Muscle layer of duodenum (tissue), 2 donors: ENCODE results near the gene NAT10.

Experiments
- H3K27ac ChIP-seq: one replicate; pipeline ENCODE4 v1.7.0; 2013; ENCODE audit warnings: mild to moderate bottlenecking, low read length
- H3K27me3 ChIP-seq: one replicate; pipeline ENCODE4 v1.7.0; 2013; ENCODE audit warnings: low read depth, mild to moderate bottlenecking, control low read depth, low read length
- H3K36me3 ChIP-seq, 2 donors: one replicate each; pipeline ENCODE4 v1.7.0; 2013; ENCODE audit warnings: low read length in 2 of 2, control low read depth in 1 of 2, mild to moderate bottlenecking in 1 of 2; ENCODE audit not compliant: insufficient read depth in 2 of 2, control insufficient read depth in 1 of 2
- H3K4me1 ChIP-seq, 2 donors: one replicate each; pipeline ENCODE4 v1.7.0; 2013; ENCODE audit warnings: low read length in 2 of 2, mild to moderate bottlenecking in 2 of 2, control low read depth in 1 of 2, moderate library complexity in 1 of 2; ENCODE audit not compliant: insufficient read depth in 2 of 2, control insufficient read depth in 1 of 2
- H3K4me3 ChIP-seq, 2 donors: one replicate each; pipeline ENCODE4 v1.7.0; 2013; ENCODE audit warnings: low read length in 2 of 2, low read depth in 1 of 2, mild to moderate bottlenecking in 1 of 2
- H3K9me3 ChIP-seq, 2 donors: one replicate each; pipeline ENCODE4 v1.7.0; 2013; ENCODE audit warnings: low read length in 2 of 2, control low read depth in 1 of 2, mild to moderate bottlenecking in 1 of 2; ENCODE audit not compliant: control insufficient read depth in 1 of 2
- donor health status: healthy.

NAT10 gene

DNA sequence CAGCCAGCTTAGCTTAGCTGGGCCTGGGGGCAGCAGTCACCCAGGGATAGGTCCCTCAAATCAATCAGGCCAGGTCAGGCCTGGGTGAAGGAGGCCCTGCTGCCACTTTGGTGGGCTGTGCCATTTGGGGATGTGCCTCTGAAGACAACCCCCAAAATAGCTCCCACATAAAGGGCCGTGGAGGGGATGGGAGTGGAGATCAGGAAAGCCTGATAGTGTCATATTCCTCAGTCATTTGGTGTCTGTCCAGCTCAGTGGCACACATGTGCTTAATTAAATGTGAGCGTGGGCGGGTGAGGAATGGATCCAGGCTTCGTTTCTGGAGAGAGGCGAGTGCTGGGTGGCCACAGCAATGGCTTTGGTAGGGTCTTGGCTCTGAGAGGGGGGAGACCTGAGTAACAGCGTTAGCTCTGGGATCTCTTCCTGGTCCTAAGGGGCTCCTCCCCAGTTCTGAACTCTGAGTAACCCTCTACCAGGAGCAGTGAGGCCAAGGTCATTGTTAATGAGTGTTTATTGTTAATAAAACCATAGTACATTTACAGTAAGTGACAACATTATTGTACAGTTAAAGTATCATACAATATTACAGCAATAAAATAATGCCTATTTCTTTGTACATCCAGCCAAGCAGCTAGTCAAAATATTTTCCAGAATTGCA is 45.2 kb downstream of the NAT10 start:
- Histone ChIP-seq H3K4me1 (peaks cover 0 to 16% of the 10 kb centered on the region in 2 donors), H3K27me3 (no peaks in the 10 kb centered on the region), H3K4me3 (no peak overlapping the region), H3K27ac (no peak overlapping the region), H3K9me3 (no peaks in the 10 kb centered on the region), H3K36me3 (peaks cover 39 to 47% of the 10 kb centered on the region in 2 donors)

DNA sequence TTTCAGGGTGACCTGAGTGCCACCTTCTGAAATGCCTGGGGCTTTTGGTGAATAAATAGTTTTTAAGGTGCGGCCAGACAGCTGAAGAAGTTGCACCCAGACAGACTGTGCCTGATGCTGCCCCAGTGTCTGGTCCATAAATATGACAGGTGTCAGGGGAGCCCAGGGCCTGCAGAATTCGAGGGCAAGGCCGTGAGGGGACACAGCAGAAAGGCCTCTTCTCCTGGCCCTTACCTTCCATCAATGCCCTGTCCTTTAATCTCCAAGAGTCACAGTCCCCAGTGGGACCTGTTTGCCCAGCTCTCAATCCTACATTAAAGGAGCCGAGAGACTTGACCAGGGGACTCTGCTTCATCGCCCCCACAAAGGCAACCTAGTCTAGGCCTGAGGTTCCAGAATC is 45.7 kb downstream of the NAT10 start:
- H3K4me1 ChIP-seq, result peaks cover 0 to 21% of the 10 kb centered on the region in 2 donors

DNA sequence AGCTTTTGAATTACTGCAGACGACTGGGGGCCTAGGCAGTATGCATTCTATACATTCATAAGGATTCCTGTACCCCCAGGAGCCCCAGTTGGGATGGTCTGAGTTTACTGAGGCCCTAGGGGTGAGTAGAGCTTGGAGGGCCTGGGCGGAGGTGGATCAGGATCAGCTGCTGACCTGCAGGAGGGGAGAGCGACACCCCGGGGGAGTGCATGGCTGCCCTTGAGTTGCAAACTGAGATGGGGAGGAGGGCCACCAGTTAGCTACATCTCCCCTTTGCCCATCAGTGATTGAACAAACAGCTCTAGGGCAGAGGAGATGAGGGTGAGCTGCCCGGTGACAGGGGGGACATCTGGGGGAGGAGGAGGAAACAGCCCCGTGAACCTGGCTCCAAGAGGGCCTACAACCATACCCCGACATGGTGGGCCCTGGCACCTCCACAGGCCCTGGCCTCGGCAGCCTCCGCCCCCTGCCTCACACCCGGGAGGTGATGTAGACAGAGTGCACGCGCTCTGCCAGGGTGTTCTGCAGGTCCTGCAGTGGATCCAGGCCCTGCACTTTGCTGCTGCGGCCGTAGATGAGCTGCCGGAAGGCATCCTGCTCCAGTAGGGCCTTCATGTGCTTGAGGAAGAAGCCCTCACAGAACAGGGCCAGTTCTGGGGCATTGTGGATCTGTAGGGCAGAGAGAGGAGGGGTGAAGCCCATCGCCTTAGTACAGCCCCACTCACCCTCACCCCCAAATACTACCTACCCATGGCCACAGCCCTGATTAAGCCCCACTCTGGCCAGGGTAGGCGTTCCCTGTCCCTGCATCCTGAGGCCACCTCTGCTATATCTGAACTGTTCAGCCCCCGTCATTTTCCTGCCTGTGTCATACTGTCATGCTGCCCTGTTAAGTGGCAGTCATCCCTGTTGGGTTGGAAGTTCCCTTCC is 46.8 kb downstream of the NAT10 start:
- H3K27ac ChIP-seq, result no peak overlapping the region
- no peaks in the 10 kb centered on the region for H3K27me3 ChIP-seq
- H3K9me3 ChIP-seq, result no peaks in the 10 kb centered on the region
- H3K4me3 ChIP-seq, result no peak overlapping the region
- peaks cover 0 to 23% of the 10 kb centered on the region in 2 donors for H3K4me1 ChIP-seq
- peaks cover 25 to 32% of the 10 kb centered on the region in 2 donors for H3K36me3 ChIP-seq

More for the DNA sequence above, 45.7 kb downstream of the NAT10 start:
- no peak overlapping the region for H3K27ac ChIP-seq
- H3K9me3 ChIP-seq, result no peaks in the 10 kb centered on the region
- H3K27me3 ChIP-seq, result no peaks in the 10 kb centered on the region
- H3K36me3 ChIP-seq, result peaks cover 33 to 42% of the 10 kb centered on the region in 2 donors
- H3K4me3 ChIP-seq, result no peak overlapping the region

DNA sequence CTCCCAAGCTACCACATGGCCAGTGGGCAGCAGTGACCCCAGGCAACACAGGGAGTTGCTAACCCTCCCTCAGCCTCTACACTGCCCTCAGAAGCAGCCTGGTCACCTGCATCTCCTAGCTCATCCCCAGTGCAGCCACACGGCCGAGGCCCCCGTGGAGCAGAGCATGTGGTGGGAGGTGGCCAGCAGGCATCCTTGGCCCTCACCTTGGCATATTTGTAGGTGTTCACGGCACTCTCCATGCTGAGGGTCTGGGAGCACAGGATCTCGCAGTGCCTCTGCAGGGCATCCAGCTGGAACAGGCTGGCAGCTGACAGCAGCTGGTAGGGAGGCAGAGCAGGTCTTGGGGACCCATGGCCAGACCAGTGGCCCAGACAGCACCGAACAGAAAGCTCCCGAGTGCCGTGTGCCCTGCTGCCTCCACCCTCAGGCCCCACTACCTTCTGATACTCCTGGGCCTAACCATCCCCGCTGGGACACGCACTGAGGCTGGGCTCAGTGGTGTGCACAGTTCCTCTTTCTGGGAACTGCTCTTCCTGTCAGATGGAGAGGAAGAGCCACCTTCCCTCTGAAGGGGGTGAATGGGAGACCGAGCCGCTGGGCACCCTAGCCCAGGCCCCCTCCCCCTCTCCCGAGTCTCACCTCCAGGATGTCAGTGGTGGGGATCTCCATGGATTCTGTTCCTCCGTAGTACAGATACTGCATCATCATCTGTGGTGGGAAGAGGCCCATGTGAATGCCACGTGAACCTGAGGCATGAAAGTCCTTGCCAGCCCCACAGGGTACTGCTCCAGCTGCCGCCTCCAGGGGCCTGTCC is 48.8 kb downstream of the NAT10 start:
- Histone ChIP-seq H3K36me3 (peaks cover 14 to 24% of the 10 kb centered on the region in 2 donors), H3K27ac (no peak overlapping the region), H3K4me3 (no peak overlapping the region), H3K4me1 (peaks cover 0 to 23% of the 10 kb centered on the region in 2 donors), H3K27me3 (no peaks in the 10 kb centered on the region), H3K9me3 (no peaks in the 10 kb centered on the region)

DNA sequence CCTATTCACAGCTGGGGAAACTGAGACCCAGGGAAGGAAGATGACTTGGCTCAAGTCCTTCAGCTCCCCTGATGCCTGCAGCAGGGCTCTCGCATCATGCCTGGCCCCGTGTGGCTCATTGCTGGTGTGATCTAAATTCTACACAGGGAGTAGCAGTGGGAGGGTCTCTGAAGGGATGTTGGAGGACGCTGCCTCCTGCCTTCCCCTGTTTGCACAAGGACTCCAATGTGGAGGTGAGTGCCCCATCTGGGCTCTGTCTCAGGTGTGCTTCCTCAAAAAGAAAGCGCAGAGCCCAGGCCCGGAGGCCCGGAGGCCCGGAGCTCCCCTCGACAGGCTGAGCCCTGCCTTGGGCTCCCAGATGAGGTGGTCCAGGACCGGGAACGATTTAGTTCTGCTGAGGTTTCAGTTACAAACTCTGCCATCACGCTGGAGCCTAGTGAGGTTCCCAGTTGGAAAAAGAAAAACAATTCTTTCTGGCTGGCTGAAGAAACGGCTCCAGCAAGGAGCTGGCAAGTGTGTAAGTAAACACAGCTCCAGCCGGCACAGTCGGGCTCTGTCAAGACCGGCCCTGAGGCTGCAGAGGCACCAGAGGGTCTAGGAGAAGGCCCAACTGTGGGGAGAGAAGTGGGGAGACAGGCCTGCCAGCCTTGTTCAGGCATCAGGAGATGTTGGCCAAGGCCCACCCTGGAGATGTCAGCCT is 49.8 kb downstream of the NAT10 start:
- peaks cover 14 to 26% of the 10 kb centered on the region in 2 donors for H3K36me3 ChIP-seq
- no peaks in the 10 kb centered on the region for H3K9me3 ChIP-seq
- H3K4me1 ChIP-seq, result peaks cover 0 to 23% of the 10 kb centered on the region in 2 donors
- H3K4me3 ChIP-seq, result no peak overlapping the region
- H3K27ac ChIP-seq, result no peak overlapping the region
- no peaks in the 10 kb centered on the region for H3K27me3 ChIP-seq

DNA sequence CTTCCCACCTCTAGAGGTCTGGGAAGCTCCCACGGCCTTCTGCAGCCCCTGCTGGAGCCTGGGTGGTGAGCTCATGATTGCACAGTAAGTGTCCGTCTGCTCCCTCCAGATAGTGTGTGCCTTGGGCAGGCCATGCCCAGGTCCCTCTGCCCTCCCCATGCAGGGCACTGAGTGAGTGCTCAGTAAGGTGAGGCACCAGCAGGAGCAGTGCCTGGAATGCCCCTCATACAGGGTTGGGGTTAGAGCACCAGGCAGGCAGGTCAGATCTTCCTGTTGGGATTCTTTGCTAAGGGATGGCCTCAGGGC is 50.3 kb downstream of the NAT10 start:
- peaks cover 14 to 27% of the 10 kb centered on the region in 2 donors for H3K36me3 ChIP-seq
- H3K4me3 ChIP-seq, result no peak overlapping the region
- peaks cover 0 to 23% of the 10 kb centered on the region in 2 donors for H3K4me1 ChIP-seq
- no peak overlapping the region for H3K27ac ChIP-seq
- no peaks in the 10 kb centered on the region for H3K9me3 ChIP-seq
- no peaks in the 10 kb centered on the region for H3K27me3 ChIP-seq

DNA sequence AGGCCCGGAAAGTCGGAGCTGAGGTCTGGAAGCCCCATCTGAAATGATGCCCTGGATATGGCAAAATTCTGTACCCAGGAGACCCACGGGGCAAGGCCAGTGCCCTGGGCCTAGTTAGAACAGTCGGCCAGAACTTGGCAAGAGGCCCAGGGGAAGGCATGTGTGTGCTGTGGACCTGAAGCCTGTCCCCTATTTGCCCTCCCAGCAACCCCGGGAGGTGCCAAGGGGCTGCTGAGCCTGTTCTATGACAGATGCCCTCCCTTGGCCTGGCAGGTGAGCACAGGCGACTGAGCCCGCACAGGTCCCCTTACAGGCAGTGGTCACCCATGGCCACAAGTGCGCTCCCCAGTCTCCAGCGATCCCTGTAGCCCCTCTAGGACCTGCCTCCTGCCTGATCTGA is 51.7 kb downstream of the NAT10 start:
- no peak overlapping the region for H3K27ac ChIP-seq
- no peaks in the 10 kb centered on the region for H3K9me3 ChIP-seq
- no peaks in the 10 kb centered on the region for H3K27me3 ChIP-seq
- H3K4me3 ChIP-seq, result no peak overlapping the region
- H3K4me1 ChIP-seq, result peaks cover 0 to 23% of the 10 kb centered on the region in 2 donors
- peaks cover 14 to 31% of the 10 kb centered on the region in 2 donors for H3K36me3 ChIP-seq

DNA sequence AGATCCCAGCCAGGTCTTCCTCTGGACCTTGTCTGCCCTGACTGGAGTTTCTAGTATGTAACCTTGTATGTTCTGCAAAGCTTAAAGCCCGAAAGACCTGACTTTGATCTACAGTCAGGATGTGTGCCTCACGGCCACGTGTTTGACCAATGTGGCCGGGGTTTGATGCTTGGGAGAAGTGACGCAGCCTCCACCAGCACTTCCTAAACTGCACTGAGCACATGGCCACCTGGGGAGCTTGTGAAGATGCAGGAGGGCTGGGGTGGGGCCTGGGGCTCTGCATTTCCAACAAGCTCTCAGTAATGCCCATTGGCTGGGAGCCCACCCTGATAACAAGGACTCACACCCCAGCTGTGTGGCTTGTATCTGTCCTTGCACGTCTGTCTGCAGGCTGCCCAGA is 53.2 kb downstream of the NAT10 start:
- Histone ChIP-seq H3K27me3 (no peaks in the 10 kb centered on the region), H3K36me3 (peaks cover 7 to 33% of the 10 kb centered on the region in 2 donors), H3K4me1 (peaks cover 0 to 23% of the 10 kb centered on the region in 2 donors), H3K9me3 (no peaks in the 10 kb centered on the region), H3K27ac (no peak overlapping the region), H3K4me3 (no peak overlapping the region)

DNA sequence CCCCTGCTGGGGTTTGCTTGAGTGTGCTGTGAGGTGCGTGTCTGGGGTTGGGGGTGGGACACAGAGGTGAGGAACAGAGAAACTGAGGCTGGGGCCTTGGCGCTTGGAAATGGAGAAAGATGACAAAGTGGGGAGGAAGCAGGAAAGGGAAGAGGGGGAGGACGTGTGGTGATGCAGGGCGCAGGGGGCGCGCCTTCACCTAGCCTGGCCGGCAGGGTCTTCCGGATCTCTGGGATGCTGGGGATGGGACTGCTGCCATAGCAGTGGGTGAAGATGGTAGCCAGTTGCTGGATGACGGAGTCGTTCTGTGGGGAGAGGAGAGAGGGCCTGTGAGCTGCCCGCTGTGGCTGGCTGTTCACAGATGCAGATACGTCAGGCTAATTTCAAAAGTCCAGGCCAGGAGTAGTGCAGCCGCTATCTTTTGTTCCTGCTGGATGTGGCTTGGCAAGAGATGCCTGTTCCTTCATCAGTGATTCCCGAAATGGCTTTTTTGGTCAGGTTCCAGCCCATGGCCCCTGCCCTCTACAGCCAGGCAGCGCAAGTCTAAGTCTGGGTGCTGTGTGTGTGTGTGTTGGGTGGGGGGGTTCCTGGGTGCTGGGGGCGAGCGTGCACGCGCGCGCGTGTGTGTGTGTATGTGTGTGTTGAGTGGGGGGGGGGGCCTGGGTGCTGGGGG is 54.8 kb downstream of the NAT10 start:
- peaks cover 0 to 12% of the 10 kb centered on the region in 2 donors for H3K4me1 ChIP-seq
- no peak overlapping the region for H3K27ac ChIP-seq
- H3K36me3 ChIP-seq, result peaks cover 7 to 33% of the 10 kb centered on the region in 2 donors
- no peak overlapping the region for H3K4me3 ChIP-seq
- H3K9me3 ChIP-seq, result no peaks in the 10 kb centered on the region
- H3K27me3 ChIP-seq, result no peaks in the 10 kb centered on the region

DNA sequence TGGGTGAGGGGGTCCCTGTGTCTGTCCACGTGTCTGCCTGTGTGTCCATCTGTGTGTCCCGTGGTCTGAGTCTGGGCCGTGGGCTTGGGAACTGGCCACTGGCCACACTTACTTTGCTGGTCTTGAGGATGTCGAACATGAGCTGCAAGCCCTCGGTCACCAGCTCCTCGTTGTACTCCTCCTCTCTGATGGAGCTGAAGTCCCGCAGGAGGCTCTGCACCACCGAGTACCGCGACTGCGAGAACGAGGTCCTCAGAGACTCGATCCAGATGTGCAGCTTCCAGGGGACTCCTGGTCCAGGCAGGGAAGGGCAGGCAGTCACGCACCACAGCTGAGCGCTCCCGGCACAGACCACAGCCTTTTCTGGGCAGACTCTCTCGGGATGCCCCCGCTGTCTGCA is 55.4 kb downstream of the NAT10 start:
- Histone ChIP-seq H3K4me1 (peaks cover 0 to 6% of the 10 kb centered on the region in 2 donors), H3K36me3 (peaks cover 7 to 33% of the 10 kb centered on the region in 2 donors), H3K4me3 (no peak overlapping the region), H3K27me3 (no peaks in the 10 kb centered on the region), H3K27ac (no peak overlapping the region), H3K9me3 (no peaks in the 10 kb centered on the region)
